ENCODE measurements around the gene OR51T1. TPM values are rescaled to one million over a fixed set of nuclear protein-coding genes. Genes with fewer than 3 reads are reported as not detected.

The OR51T1 gene
- total RNA-seq, 1 donor from 2014 or later, result not detected

- no peak for DNase-seq
Observed at GRCh38 chr11:4926608-4927007, 44.9 kb downstream of the OR51T1 start.

Other genes starting within 250 kb of the OR51T1 start
- not detected in 2 replicates for gene OR51D1, start 244.4 kb upstream of the OR51T1 start, total RNA-seq
- gene OR51E1, start 237.9 kb upstream of the OR51T1 start, total RNA-seq, result not detected in 2 replicates
- gene OR51E2, start 184.0 kb upstream of the OR51T1 start, total RNA-seq, result not detected in 2 replicates
- not detected in 2 replicates for gene MMP26, start 177.1 kb upstream of the OR51T1 start, total RNA-seq
- gene OR51F1, start 112.0 kb upstream of the OR51T1 start, total RNA-seq, result not detected in 2 replicates
- gene OR52R1, start 77.5 kb upstream of the OR51T1 start, total RNA-seq, result not detected in 2 replicates
- gene OR51F2, start 60.6 kb upstream of the OR51T1 start, total RNA-seq, result not detected in 2 replicates
- gene OR51S1, start 32.7 kb upstream of the OR51T1 start, total RNA-seq, result not detected in 2 replicates
- gene OR51A7, start 21.9 kb downstream of the OR51T1 start, total RNA-seq, result not detected in 2 replicates
- gene OR51G2, start 37.5 kb downstream of the OR51T1 start, total RNA-seq, result not detected in 2 replicates
- not detected in 2 replicates for gene OR51G1, start 42.4 kb downstream of the OR51T1 start, total RNA-seq
- gene OR51A4, start 65.7 kb downstream of the OR51T1 start, total RNA-seq, result not detected in 2 replicates
- not detected in 2 replicates for gene OR51A2, start 73.8 kb downstream of the OR51T1 start, total RNA-seq
- gene OR51L1, start 113.0 kb downstream of the OR51T1 start, total RNA-seq, result not detected in 2 replicates
- not detected in 2 replicates for gene OR52J3, start 164.6 kb downstream of the OR51T1 start, total RNA-seq
- gene OR52E2, start 177.7 kb downstream of the OR51T1 start, total RNA-seq, result not detected in 2 replicates
- gene OR52E1, start 187.7 kb downstream of the OR51T1 start, total RNA-seq, result not detected in 2 replicates